ENCODE data around the gene NT5C1A.

DNA sequence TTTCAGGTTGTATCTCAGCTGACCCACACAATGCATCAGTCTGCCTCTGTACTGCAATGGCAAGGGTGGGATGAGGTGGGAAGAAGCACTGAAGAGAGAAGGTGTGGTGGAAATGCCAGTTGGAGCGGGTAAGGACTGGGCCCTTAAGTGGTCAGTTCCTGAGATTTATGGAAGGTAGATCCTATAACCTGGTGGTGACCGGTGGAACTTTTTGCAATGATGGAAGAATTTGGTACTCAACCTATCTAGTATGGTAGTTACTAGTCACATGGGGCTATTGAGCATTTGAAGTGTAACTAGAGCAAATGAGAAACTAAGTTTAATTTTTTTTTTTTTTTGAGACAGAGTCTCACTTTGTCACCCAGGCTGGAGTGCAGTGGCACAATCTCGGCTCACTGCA is 27.5 kb upstream of the NT5C1A start:
- TF ChIP-seq GATA2 (IDR thresholded peaks at IDR 0.05; ENCODE audit: low read depth, low read length), result no peak
- TF ChIP-seq GATA3 (IDR thresholded peaks at IDR 0.05; ENCODE audit: low read depth, low read length), result no peak
